ENCODE measurements around the gene FCMR. TPM values are rescaled to one million over a fixed set of nuclear protein-coding genes. Genes with fewer than 3 reads are reported as not detected.

FCMR gene
- total RNA-seq, 4 donors from 2014 or later = 0.88 to 4.2 (median 1.00) TPM; not detected in 1

DNA sequence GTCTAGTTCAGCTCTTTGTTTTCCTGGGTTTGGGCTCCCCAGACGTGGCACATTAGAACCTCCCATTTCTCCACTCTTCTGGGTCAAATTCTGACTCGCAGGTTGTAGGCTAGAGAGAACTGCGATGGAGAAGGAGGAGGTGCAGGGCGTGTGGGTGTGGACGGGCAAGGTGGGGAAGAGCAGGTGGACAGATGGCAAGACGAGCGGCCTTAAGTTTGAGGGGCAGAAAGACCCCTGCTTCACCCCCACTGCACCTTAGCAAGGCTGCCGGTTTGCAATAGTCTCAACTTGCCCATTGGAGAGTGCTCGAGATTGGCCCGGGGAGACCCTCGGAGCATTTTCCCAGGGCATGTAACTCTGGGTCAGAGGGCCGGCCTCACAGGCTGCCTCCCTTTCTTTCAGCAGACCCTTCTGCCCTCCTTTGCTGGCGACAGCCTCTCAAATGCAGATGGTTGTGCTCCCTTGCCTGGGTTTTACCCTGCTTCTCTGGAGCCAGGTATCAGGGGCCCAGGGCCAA lies 22.8 kb downstream of the FCMR start:
- peaks cover 5 to 15% (median 10%) of the 10 kb centered on the region in 3 donors for H3K4me1 ChIP-seq
- TF ChIP-seq POLR2A (IDR thresholded peaks at IDR 0.05) = no peak
- TF ChIP-seq, protein P1, sequence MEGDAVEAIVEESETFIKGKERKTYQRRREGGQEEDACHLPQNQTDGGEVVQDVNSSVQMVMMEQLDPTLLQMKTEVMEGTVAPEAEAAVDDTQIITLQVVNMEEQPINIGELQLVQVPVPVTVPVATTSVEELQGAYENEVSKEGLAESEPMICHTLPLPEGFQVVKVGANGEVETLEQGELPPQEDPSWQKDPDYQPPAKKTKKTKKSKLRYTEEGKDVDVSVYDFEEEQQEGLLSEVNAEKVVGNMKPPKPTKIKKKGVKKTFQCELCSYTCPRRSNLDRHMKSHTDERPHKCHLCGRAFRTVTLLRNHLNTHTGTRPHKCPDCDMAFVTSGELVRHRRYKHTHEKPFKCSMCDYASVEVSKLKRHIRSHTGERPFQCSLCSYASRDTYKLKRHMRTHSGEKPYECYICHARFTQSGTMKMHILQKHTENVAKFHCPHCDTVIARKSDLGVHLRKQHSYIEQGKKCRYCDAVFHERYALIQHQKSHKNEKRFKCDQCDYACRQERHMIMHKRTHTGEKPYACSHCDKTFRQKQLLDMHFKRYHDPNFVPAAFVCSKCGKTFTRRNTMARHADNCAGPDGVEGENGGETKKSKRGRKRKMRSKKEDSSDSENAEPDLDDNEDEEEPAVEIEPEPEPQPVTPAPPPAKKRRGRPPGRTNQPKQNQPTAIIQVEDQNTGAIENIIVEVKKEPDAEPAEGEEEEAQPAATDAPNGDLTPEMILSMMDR (IDR thresholded peaks at IDR 0.05) = no peak
- no peaks in the 10 kb centered on the region for H3K9me3 ChIP-seq
- DNase-seq = no peak
- H3K4me3 ChIP-seq = no peak overlapping the region
- 80 to 88% methylated on average over 10 to 13 of the region's 13 CpGs for WGBS, 2 donors
- H3K27ac ChIP-seq = no peak overlapping the region
- intact Hi-C loops (cut with DNase I) = no loop called here
- H3K27me3 ChIP-seq = peaks cover 0 to 21% (median 0%) of the 10 kb centered on the region in 4 donors
- no peaks in the 10 kb centered on the region for H3K36me3 ChIP-seq

DNA sequence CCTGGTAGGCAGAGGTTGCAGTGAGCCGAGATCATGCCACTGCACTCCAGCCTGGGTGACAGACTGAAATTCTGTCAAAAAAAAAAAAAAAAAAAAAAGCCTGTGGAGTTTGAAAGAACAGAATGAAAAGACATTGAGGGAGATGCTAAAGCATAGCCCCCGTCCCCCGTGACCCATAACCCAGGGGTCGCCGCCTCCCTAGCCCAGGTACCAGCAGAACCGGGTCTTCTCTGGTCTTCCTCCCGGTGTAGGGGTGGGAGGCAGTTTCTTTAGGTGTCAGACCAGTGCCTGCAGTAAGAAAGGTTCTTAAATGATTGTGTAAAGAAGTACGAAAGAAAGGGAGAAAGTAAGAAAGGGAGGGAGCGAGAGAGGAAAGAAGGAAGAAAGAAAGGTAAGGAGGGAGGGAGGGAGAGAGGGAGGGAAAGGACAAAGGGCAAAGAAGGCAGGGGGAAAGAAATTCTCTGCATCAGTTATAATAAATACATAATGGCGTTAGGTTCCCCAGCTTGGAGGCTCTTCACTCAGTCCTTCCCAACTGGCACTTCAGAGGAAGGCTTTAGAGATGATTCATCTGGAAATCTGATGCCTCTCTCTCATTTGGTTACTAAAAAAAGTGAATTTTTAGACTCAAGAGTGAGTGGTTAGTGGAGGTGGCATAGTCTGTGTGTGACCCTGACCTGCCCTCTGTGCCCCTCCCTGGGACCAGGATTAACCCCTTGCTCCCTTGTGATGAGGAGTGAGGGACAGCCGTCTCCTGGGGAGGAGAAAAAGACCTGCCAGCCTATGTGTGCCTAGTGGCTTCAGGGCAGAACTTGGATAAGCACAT lies 23.4 kb downstream of the FCMR start:
- 62 to 74% methylated on average over 10 to 11 of the region's 11 CpGs for WGBS, 2 donors
- peaks cover 0 to 21% (median 0%) of the 10 kb centered on the region in 4 donors for H3K27me3 ChIP-seq
- H3K9me3 ChIP-seq = no peaks in the 10 kb centered on the region
- H3K36me3 ChIP-seq = no peaks in the 10 kb centered on the region
- intact Hi-C loops (cut with DNase I) = no loop called here
- H3K4me1 ChIP-seq = peaks cover 5 to 15% (median 10%) of the 10 kb centered on the region in 3 donors
- no peak for DNase-seq
- H3K4me3 ChIP-seq = no peak overlapping the region
- no peak for TF ChIP-seq POLR2A (IDR thresholded peaks at IDR 0.05)
- TF ChIP-seq, protein P1 (IDR thresholded peaks at IDR 0.05) = no peak
- H3K27ac ChIP-seq = no peak overlapping the region

DNA sequence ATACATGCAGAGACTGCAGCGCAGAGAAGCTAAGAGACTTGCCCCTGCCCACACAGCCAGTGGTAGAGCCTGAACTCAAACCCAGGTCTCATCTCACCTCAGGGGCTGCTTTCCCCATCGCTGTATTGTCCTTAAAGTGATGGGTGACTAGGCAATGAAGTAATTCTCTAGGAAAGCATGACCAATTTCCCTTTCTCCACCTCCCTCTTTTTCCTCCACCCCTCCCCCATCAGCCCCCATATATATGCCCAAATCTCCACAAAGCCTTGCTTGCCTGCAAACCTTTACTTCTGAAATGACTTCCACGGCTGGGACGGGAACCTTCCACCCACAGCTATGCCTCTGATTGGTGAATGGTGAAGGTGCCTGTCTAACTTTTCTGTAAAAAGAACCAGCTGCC lies 24.6 kb downstream of the FCMR start, which contains the start of gene IL24:
Gene IL24 (plus strand): TSS at position 269 of the 400 bp plus-strand sequence. CDS start 390 bp downstream, outside the sequence.
- H3K27me3 ChIP-seq = peaks cover 0 to 21% (median 0%) of the 10 kb centered on the region in 4 donors
- H3K36me3 ChIP-seq = no peaks in the 10 kb centered on the region
- DNase-seq = no peak
- WGBS, 2 donors = 63 to 74% methylated on average over 4 of the region's 4 CpGs
- TF ChIP-seq, protein P1 (IDR thresholded peaks at IDR 0.05) = no peak
- no peak for TF ChIP-seq POLR2A (IDR thresholded peaks at IDR 0.05)
- intact Hi-C loops (cut with DNase I) = no loop called here
- no peak within 1 kb of the TSS for H3K4me3 ChIP-seq
- peaks cover 5 to 15% (median 10%) of the 10 kb centered on the region in 3 donors for H3K4me1 ChIP-seq
- peak within 1 kb of the TSS in 2 of 4 donors; percentile 5 to 50 for H3K27ac ChIP-seq
- H3K9me3 ChIP-seq = no peaks in the 10 kb centered on the region

DNA sequence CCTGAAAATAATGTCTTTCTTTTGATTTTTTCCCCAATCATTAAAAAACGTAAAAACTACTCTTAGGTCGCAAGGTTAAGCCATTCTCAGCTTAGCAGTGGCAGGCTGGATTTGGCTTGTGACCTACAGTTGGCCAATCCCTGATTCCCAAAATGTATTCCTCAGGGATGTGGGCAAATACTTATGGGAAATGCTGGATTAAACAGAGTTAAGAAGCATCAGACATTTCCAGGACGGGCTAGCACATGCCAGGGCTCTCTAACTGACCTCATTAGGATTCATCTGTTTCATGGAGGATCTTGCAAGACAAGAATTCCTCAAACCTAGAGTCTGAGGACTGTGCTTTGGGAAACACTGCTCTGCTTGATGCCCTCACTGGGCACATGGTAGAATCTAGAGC lies 25.5 kb downstream of the FCMR start:
- TF ChIP-seq, protein P1 (IDR thresholded peaks at IDR 0.05) = no peak
- TF ChIP-seq POLR2A (IDR thresholded peaks at IDR 0.05) = no peak
- DNase-seq = no peak
- Histone ChIP-seq H3K9me3 (no peaks in the 10 kb centered on the region), H3K4me3 (no peak overlapping the region), H3K27me3 (peaks cover 0 to 29% (median 0%) of the 10 kb centered on the region in 4 donors), H3K36me3 (no peaks in the 10 kb centered on the region), H3K27ac (peak overlapping the region in 2 of 4 donors; percentile 5 to 50), H3K4me1 (peaks cover 5 to 19% (median 10%) of the 10 kb centered on the region in 3 donors)
- 37 to 59% methylated on average over 3 of the region's 3 CpGs for WGBS, 2 donors
- intact Hi-C loops (cut with DNase I) = no loop called here

DNA sequence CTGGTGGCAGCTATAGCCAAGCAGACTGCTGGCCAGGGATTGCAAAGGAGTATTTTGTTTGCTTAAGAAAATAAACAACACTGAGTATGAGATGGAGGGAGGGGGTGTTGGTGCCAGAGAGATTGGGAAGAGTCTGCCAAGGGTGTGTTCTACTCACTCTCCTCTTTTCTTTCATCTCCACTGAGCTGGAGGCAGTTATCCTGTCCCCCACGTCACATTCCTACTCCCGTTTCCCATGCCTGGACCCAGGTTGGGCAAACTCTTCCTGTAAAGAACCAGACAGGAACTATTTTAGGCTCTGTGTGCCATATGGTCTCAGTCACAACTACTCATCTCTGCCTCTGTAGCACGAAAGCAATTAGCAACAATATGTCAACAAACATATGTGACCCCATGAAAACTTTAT lies 25.9 kb downstream of the FCMR start:
- 11 to 35% methylated on average over 3 of the region's 3 CpGs for WGBS, 2 donors
- intact Hi-C loops (cut with DNase I) = no loop called here
- no peaks in the 10 kb centered on the region for H3K9me3 ChIP-seq
- DNase-seq = no peak
- H3K27me3 ChIP-seq = peaks cover 0 to 29% (median 0%) of the 10 kb centered on the region in 4 donors
- TF ChIP-seq POLR2A (IDR thresholded peaks at IDR 0.05) = no peak
- TF ChIP-seq, protein P1 (IDR thresholded peaks at IDR 0.05) = no peak
- no peak overlapping the region for H3K4me3 ChIP-seq
- H3K36me3 ChIP-seq = no peaks in the 10 kb centered on the region
- H3K27ac ChIP-seq = peak overlapping the region in 3 of 4 donors; percentile 28 to 64 (median 30)
- peaks cover 5 to 23% (median 10%) of the 10 kb centered on the region in 3 donors for H3K4me1 ChIP-seq
